ENCODE results near the gene JAZF1.

GRCh38 chr7:28105234-28105633, 75.4 kb downstream of the JAZF1 start:
- TF ChIP-seq YY1 (IDR thresholded peaks at IDR 0.05; ENCODE audit: insufficient read depth, insufficient read length) (no peak), ZNF274 (IDR thresholded peaks at IDR 0.05; ENCODE audit: low read depth, low read length) (no peak), SUZ12 (IDR thresholded peaks at IDR 0.05; ENCODE audit: extremely low read depth, insufficient read depth, insufficient read length) (no peak)
